ENCODE measurements around the gene OR7G3.

OR7G3 gene

GRCh38 chr19:9126900-9127405 is at the start of gene OR7G3:
OR7G3 (minus strand) TSS chr19:9126950; CDS start chr19:9126950, 0 bp downstream.
- DNase-seq (ENCODE audit: low spot score) = no peak

- DNase-seq (ENCODE audit: low spot score) = no peak
These were observed 48.6 kb upstream of the OR7G3 start for GRCh38 chr19:9175326-9175725.

DNA sequence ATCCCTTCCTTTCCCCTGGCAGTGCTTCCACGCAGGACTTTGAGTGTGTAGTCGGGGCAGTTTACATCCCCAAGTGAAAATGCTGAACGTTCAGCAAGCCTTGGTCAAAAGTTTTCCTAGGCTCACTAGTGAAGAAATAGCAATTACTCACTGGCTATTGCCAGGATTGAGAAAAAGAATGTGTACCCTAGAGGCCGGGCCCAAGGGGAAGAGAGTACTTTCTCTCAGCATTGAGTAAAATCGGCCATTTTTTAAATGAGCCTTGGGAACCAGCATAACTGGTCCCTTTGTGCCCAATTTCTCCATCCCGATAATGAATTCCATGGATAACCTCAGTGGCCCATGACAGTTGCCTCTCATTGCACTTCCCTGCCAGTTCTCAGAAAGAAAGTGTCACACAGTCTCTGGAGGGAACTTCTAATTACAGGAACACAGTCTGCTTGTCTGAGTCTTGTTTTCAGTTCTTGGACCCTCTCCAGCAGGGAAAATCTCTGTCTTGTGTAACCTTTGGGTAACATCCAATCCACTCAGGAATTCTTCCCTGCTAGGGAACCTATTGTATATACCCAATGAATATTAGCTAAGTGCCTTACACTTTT is 44.7 kb upstream of the OR7G3 start:
- DNase-seq (ENCODE audit: low spot score) = no peak

GRCh38 chr19:9166846-9167245 is 40.1 kb upstream of the OR7G3 start:
- no peak for DNase-seq (ENCODE audit: low spot score)

GRCh38 chr19:9165261-9165660 is 38.5 kb upstream of the OR7G3 start:
- DNase-seq (ENCODE audit: low spot score) = no peak

DNA sequence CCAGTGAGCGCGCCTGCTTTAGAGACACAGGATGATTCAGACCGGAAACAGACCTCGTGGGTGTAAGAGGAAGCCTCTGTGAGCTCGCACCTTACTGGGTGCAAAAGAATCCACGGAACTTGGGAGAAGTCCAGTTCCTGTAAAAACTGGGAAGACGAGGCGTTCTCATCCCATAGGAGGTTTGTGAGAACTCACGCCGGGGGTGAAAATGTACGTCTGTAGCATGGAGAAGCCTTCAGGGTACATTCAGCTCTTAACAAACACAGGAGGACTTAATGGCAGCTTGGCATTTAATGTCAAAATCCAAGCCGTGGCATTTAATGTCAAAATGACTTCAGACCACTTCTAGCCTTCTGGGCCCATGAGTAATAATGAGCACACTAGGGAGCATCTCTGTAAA is 34.7 kb upstream of the OR7G3 start:
- no peak for DNase-seq (ENCODE audit: low spot score)

DNA sequence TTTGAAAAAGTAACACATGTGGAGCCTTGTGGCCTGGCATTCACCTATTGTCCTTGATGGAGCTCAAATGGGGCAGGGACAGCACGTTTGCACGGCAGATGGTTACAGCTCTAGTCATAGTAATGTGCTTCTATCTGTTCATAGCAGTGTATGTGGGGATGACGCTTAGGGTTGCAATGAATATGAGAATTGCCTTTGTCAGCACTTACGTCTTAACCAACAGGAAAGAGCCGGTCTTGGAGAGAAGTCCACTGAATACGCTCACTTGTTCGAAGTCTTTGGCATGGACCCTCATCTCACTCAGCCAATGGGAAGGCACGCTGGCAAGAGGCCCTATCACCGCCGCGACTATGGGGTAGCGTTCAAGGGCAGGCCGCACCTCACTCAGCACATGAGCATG is 33.1 kb upstream of the OR7G3 start:
- DNase-seq (ENCODE audit: low spot score) = no peak

DNA sequence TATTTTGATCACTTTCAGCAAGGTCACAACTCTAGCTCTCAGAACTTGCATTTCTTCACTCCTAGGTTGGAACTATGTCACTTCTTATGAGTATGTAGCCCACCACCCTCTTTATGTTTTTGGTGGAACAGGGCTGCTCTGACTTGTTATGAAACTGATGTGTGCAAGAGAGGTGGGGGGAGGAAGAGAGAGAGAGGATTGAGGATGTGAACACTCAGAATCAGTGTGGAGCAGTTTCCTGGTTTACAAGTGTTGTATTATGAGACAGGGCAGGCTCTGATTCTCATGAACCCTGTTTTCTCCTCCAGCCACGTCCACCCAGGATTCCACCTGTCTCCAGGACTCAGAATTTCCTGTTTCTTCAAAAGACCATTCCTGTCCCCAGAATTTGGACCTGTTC is 29.6 kb upstream of the OR7G3 start:
- DNase-seq (ENCODE audit: low spot score) = no peak

DNA sequence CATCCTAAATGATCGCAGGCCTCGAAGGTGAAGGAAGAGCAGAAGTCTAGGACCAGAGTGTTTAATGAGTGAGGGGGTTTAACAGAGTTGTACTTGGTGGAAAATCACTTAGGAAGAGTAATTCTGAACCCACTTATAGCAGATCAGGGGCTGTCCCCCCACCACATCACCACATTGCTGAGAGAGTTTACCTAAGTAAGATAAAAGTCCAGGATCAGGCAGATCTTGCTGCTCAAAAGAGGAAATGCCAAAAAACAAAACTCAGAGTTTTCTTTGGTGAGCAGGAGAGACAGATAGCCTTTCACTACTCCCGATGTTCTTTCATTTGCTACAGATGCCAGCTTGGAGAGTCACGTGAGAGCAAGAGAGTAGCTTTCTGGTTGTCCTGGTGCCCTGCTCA is 28.8 kb upstream of the OR7G3 start:
- DNase-seq (ENCODE audit: low spot score) = no peak

DNA sequence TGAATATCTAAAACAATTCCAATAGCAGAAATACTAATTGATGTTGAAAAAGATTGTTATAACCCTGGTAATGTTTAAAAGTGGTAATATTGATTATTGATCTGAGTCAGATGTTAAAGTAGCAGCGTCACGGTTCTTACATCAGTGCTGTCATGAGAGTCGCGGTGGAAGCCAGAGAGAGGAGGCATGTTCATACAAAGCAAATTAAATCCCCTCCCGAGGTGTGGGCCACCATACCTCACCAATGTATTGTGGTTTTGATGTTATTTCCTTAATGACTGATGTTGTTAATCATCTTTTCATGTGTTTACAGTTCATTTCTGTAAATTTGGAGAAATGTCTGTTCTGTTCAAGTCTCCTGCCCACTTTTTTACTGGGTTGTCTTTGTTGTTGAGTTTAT is 24.6 kb upstream of the OR7G3 start:
- DNase-seq (ENCODE audit: low spot score) = no peak

DNA sequence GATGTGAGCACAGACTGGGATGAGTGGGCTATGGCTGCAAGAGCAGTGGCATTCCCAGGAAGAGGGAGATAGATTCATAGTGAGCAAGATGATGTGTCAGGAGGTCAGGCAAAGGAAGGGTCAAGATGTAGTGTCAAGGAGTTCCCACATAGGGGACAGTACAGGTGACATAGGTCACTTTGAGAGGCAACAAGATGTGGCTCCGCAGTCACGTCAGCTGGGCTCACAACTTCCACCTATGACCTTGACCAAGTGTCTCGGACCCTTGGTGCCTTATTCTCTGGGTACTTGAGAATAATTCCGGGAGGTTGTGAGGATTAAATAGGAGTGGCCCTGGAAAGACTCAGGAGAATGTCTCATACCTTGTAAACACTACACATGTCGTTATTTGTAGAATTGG is 23.9 kb upstream of the OR7G3 start:
- DNase-seq (ENCODE audit: low spot score) = no peak

- no peak for DNase-seq (ENCODE audit: low spot score)
These were observed 23.2 kb upstream of the OR7G3 start for GRCh38 chr19:9149997-9150396.

DNA sequence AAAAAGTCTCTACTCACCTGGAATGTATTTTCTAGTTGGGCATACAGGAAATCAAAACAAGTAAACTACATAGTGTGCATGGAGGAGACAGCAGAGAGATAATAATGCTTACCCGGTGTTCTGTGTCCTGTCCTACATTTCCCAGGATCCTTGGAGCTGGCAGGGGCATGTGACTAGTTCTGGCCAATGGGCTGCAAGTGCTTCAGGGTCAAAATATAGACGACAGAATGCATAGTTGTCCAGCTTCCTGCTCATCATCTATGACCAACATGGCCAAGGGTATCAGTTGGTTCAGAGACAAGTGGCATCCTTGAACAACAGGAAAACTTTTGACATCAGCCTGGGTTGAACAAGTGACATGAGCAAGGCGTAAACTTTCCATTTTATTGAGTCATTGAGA is 21.9 kb upstream of the OR7G3 start:
- no peak for DNase-seq (ENCODE audit: low spot score)

DNA sequence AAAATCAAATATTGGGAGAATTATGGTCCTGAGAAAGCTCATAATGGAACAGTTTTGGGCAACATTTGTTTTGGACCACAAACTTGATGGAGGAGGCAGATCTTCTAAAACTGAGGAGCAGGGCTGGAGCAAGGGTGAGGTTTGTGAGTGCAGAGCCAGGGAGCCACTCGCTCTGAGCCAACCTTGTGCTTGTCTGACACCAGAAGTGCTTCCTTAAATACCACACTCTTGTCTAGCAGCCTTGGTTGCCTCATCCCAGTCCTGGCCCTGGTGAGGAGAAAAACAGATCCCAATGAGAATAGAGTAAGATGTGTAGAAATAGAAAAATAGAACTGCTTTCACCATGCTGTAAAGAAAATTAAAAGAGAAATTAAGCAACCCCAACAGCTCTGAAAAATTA is 20.1 kb upstream of the OR7G3 start:
- DNase-seq (ENCODE audit: low spot score) = no peak

GRCh38 chr19:9144920-9145319 is 18.2 kb upstream of the OR7G3 start:
- no peak for DNase-seq (ENCODE audit: low spot score)

DNA sequence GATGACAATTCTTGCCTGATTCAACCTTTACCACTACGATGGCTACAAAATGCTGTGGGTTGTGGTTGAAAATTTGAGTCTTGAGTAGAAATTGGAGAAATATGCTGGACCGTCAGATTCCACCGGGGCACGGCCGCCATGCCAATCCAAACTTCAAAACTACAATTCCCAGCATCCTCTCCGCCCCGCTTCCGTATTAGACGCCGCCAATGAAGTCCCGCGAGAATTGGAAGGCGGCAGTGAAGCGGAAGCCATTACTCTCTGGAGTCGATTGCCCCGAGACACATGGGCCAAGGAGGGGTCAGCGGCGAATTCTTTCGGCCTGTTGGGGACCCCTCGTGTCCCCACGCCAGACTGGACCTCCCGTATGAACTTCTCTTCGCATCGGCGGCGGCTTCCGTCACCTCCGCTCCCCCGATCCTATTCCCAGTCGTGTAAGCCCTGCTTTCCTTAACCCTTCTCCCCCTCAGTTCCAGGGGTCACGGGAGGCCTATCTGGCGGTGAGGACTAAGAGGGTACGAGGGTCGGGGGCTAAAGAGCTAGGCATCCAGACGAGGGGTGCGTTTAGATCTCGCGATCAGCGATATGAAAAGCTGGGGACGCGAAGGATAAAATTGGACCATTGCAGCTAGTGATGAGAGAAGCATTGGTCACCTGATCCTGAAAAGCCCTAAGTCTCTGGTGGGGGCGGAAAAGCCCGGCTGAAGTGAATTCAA is 13.6 kb upstream of the OR7G3 start, which contains the start of gene ZNF317:
ZNF317 (plus strand) TSS at position 239 of the 716 bp plus-strand sequence. CDS start 15,620 bp downstream, outside the sequence.
- DNase-seq (ENCODE audit: low spot score) = peak; percentile 90

- no peak for DNase-seq (ENCODE audit: low spot score)
These were observed 12.9 kb upstream of the OR7G3 start for GRCh38 chr19:9139609-9140158.

- no peak for DNase-seq (ENCODE audit: low spot score)
These were observed 5.7 kb upstream of the OR7G3 start for GRCh38 chr19:9132422-9132821.

- DNase-seq (ENCODE audit: low spot score) = no peak
These were observed 4.2 kb upstream of the OR7G3 start for GRCh38 chr19:9130965-9131364.

- DNase-seq (ENCODE audit: low spot score) = no peak
These were observed 1.4 kb upstream of the OR7G3 start for GRCh38 chr19:9128171-9128570.

- DNase-seq (ENCODE audit: low spot score) = no peak
These were observed 10.2 kb downstream of the OR7G3 start for GRCh38 chr19:9116547-9116946.

DNA sequence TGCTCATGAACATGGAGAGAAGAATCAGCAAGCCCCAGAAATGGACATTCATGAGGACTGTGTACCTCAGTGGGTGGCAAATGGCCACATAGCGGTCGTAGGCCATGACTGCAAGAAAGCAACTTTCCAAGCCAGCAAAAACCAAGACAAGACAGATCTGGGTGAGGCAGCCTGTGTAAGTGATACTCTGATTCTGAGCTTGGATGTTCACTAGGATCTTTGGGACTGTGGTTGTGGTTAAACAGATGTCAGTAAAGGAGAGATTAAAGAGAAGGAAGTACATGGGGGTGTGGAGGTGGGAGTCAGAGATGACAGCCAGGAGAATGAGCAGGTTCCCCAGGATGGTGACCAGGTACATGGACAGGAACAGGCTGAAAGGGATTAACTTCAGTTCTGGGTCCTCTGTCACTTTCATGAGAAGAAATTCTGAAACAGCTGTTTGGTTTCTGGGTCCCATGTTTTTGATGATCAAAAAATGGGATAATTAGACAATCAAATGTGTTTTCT is 11.4 kb downstream of the OR7G3 start, which contains the start of gene OR7G1:
OR7G1 (minus strand) TSS at position 457 of the 507 bp plus-strand sequence; CDS start at position 457, 0 bp downstream.
- DNase-seq (ENCODE audit: low spot score) = no peak

DNA sequence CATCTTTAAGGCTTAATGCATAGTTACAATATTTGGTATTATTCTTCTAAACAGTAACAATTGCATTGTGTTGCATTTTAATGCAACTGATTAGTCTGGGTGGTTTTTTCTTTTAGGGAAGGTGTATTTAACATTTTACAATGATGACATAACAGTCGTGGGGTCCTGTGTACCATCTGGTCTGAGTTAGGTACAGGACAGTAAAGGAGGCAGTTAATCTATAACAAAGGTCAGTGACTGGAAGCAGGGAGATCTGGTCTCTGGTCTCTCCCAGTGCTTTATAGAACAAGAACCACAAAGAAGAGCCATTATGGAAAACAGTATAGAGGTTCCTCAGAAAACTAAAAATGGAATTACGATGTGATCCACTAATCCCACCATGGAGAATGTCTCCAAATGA is 16.8 kb downstream of the OR7G3 start:
- no peak for DNase-seq (ENCODE audit: low spot score)

Data from AG08396 (cell line).